Activated CD8-positive, alpha-beta memory T cell treated with anti-CD3 and anti-CD28 coated beads for 4 hours (primary cell): Measurements from ENCODE around the gene SPOCK2.
"Not testable (repeated sequence)": the region's sequence is repeated elsewhere in the genome, so short reads cannot be mapped to it uniquely, and the experiment has no call there.

Experiments
- DNase-seq, 2 donors: peaks; one replicate each; pipeline ENCODE4 v3.0.0-alpha.2; 2020; ENCODE audit warnings: low read depth in 2 of 2

SPOCK2 gene

DNA sequence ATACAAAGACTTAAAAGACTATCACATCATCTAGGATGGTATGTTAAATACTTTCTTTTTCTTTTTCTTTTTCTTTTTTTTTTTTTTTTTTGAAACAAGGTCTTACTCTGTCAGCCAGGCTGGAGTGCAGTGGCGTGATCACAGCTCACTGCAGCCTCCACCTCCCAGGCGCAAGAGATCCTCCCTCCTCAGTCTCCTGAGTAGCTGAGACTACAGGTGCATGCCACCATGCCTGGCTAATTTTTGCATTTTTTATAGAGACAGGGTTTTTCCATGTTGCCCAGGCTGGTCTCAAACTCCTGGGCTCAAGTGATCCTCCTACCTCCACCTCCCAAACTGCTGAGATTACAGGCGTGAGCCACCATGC lies 19.6 kb upstream of the SPOCK2 start:
- DNase-seq = not testable (repeated sequence)

GRCh38 chr10:72107325-72108003 lies 19.1 kb upstream of the SPOCK2 start:
- DNase-seq = no peak

DNA sequence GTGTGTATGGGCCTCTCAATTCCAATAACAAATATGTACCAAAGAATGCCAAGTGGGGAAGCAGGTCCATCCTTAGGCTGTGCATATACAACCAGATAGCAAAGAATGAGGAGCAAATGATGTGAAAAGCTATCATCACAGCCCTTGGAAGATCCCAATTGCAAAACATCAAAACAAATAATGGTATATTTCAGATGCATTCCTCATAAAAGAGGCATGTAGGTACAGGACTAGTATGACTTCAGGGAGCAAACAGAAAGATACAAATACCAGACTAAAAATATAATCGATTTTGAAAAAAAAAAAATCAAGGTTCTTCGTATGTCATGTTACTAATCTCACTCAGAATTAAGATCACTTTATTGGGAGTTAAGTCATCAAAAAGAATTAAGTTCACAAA lies 18.5 kb upstream of the SPOCK2 start:
- no peak for DNase-seq

DNA sequence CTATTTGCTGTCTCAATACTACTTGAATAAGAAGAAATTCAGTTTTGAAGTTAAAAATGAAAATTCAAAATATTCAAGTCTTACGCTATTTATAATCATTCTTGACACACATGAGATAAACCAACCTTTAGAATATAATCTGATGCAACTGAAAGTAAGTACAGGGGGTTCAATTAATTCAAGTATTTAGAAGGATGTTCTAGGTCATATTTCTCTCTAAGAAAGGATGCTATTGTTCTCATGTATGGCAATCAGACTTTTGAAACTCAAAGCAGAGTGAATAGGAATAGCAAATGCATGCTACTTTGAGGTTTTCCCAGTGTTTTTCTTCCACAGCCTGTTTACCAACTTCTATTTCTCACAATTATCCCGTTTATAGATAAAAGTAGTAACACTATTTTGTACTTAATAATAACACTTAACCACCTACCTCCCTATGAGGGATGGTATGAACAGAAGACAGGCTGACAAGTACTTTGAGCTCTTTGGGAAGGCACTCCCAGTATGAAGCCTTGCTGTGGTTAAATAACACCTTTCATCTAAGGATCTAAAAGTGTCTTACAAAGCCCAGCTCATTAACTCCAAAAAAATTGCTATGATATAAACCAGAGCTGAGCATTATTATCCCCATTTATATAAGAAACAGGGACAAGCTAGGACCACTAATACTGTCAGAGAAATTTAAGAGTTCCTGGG lies 18.0 kb upstream of the SPOCK2 start:
- no peak for DNase-seq

- no peak for DNase-seq
Observed at GRCh38 chr10:72105710-72106109, 17.4 kb upstream of the SPOCK2 start.

- DNase-seq = no peak
Observed at GRCh38 chr10:72105098-72105475, 16.7 kb upstream of the SPOCK2 start.

DNA sequence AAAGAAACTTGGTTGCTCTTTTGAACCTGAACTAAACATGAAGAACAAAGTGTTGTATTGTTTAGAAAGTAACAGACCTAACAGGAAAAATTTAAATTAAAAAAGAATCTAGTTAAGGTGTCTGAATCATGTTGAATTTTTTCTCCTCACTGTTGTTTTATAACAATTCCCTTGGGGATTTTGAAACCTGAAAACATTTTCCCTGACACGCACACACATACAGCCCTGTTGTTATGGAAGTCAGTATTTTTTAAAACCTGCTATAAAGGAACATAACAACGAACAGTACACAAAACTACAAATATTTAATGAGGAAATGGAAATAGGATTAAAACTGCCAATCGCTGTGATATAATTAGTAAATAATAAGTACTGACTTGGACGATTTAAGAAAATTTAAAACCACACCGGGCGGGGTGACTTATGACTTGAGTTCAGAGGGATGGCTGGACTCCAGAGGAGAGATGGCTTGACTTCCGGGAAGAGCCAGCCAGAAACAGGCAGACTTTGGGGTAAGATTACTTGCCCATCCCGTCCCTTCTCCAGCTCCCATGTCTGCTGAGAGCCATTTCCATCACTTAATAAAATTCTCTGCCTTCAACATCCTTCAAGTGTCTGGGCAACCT lies 16.2 kb upstream of the SPOCK2 start:
- DNase-seq = no peak

DNA sequence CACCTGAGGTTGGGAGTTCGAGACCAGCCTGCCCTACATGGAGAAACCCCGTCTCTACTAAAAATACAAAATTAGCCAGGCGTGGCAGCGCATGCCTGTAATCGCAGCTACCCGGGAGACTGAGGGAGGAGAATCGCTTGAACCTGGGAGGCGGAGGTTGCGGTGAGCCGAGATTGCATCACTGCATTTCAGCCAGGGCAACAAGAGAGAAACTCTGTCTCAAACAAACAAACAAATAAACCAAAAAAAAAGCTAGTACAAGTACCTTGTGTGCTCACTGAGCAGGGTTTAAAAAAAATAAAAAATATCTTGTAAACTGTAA lies 11.2 kb upstream of the SPOCK2 start:
- DNase-seq = no peak

GRCh38 chr10:72098836-72099599 lies 10.7 kb upstream of the SPOCK2 start:
- DNase-seq = no peak

GRCh38 chr10:72098301-72098835 lies 10.0 kb upstream of the SPOCK2 start:
- no peak for DNase-seq

- no peak for DNase-seq
Observed at GRCh38 chr10:72097448-72098300, 9.3 kb upstream of the SPOCK2 start.

DNA sequence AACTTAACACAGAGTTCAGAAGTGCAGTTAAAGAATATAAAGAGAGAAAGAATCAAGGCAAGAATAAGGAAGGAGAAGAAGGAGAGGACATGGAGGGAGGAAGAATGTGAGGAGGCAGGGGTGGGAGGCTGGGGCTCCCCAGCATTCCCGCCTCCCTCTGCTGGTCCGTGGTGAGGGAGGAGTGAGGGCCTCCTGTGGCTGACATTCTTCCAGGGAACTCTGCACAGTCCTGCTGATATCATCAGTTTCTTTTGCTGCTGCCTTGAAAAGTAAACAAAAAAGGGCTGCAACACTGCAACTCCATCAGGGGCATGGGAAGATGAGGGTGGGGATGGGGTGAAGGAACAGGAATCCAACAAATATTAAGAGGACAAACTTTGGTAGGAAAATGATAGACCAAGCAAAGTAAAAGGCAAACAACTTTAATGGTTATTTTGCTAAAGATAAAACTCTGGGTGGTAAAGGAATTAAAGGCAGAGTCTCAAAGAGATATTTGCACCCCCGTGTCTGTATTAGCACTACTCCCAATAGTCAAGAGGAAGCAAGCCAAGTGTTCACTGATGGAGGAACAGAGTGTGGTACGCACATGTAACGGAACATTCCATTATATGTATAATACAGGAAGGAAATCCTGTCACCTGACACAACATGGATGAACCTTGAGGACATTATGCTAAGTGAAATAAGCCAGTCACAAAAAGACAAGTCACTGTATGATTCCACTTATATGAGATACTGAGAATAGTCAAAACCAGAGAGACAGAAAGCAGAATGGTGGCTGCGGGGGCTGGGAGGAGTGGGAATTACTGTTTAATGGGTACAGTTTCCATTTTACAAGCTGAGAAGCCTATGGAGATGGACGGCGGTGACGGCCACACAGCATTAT lies 8.0 kb upstream of the SPOCK2 start:
- no peak for DNase-seq

DNA sequence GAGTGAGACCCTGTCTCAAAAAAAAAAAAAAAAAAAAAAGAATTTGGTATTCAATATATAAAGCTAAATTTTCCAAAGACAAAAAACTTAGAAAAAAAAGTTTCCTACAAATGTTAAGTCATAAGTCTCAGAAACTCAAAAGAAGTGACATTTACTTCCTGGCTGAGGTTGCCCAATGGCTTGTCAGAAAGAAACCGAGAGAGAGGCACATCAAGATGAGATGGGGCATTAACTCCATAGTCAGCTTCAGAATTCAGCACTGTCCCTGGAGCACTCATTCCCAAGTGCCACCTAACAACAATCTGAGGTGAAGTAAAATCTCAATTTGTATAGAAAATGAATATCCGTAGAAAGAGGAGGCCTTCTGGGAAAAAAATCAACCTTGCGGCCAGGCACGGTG lies 6.8 kb upstream of the SPOCK2 start:
- no peak for DNase-seq

DNA sequence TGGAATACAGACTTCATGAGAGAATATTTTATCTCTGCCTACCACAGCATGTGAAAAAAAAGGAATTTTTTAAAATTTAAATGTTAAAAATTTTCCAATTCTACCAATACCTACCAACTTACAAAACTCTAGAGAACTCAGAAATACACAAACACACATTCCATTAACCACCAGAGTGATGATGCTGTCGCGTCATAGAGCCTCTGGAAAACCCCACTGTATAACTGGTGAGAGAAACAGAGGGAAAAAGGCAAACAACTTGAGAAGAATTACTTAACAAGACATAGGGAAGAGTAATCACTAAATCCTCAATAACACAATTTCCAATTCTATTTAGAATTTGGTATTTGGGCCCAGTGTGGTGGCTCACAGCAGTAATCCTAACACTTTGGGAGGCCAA lies 6.2 kb upstream of the SPOCK2 start:
- DNase-seq = no peak

DNA sequence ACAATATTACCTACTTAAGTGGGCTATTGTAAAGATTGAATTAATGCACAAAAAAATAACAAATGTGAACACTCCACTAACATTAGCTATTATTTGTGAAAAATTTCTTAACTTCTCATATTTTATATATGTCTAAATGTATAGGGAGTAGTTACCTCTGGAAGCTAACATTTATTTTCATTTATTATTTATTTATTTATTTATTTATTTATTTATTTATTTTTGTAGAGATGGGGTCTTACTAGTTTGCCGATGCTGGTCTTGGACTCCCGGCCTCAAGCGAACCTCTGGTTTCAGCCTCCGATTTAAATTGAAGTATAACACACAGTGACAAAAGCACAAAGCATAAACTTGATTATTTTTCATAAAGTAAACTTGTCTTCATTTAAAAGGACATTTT lies 5.1 kb upstream of the SPOCK2 start:
- no peak for DNase-seq

DNA sequence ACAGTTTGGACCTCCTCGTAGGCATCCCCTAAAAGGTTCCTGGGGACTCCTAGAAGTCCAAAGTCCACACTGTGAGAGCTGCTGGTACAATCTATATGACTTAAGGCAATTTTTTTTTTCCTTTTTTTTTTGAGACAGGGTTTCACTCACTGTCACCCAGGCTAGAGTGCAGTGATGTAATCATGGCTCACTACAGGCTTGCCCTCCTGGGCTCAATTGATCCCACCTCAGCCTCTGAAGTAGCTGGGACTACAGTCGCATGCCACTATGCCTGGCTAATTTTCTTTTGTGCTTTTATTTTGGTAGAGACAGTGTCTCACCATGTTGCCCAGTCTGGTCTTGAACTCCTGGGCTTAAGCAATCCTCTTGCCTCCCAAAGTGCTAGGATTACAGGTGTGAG lies 4.6 kb upstream of the SPOCK2 start:
- no peak for DNase-seq

GRCh38 chr10:72092171-72092924 lies 4.0 kb upstream of the SPOCK2 start:
- no peak for DNase-seq

- no peak for DNase-seq
Observed at GRCh38 chr10:72090326-72090725, 2.0 kb upstream of the SPOCK2 start.

DNA sequence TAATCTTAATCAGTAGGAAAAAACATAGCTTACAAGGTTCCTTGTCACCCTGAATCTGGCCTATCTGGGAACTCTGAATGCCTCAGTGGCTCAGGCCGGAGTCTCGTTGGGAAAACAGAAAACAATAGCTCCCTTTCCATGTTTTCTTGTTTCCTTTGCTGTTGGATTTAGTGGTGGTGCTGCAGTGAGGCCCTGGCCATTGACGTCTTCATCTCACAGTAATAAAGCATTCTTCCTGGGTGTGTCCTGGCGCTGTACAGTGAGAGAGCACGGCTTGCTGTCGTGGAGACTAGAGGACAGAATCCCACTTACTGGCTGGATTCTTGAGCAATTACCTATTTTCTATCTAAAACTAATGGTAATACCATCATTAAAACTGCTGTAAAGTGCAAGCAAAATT lies 1.3 kb upstream of the SPOCK2 start:
- no peak for DNase-seq
